Mucosa of descending colon (tissue), 3 donors: ENCODE data around the gene NDRG3. TPM values are rescaled to one million over a fixed set of nuclear protein-coding genes. Genes with fewer than 3 reads are reported as not detected.
A peak's percentile ranks its signal among the peaks of the same experiment; 100 is the strongest.

Experiments
- ATAC-seq: fragments of 200-7000 bp; cut with Tn5 transposase; one replicate; pipeline ENCODE4 v1.9.1; 2020; ENCODE audit warnings: mild to moderate bottlenecking, moderate library complexity
- DNase-seq, 3 donors: peaks; one replicate each; pipeline ENCODE4 v3.0.0-alpha.2; 2020
- H3K36me3 ChIP-seq: fragments of 200-600 bp; one replicate; pipeline ENCODE4 v1.8.0; 2021; ENCODE audit warnings: low read depth, mild to moderate bottlenecking
- H3K4me1 ChIP-seq: fragments of 200-600 bp; one replicate; pipeline ENCODE4 v1.8.0; 2021; ENCODE audit warnings: low read depth, mild to moderate bottlenecking
- H3K4me3 ChIP-seq: fragments of 200-600 bp; one replicate; pipeline ENCODE4 v1.8.0; 2021; ENCODE audit warnings: mild to moderate bottlenecking
- H3K9me3 ChIP-seq: fragments of 200-600 bp; one replicate; pipeline ENCODE4 v1.8.0; 2021; ENCODE audit warnings: mild to moderate bottlenecking
- CTCF ChIP-seq: fragments of 200-600 bp; IDR thresholded peaks from one replicate; pipeline ENCODE4 v1.8.0; 2022; ENCODE audit warnings: antibody characterized with exemption, mild to moderate bottlenecking
- intact Hi-C, 2 donors: fragments of 100-400 bp; cut with DNase I in 1 of 2; cut with micrococcal nuclease in 1 of 2; formaldehyde crosslinking; loops; one replicate each; pipeline versions ENCODE4 v1.11.0 to v1.11.1; 2022; cut with DNase I, micrococcal nuclease
- total RNA-seq, 3 donors: library from RNA; stranded (reverse); fragmentation: NEBNext Ultra II Directional in 2 of 3; extraction: Animal tissue kit (Norgen Biotek cat#: 25700) in 2 of 3; gene quantifications; one replicate each; pipeline versions ENCODE4 v1.2.1 to v1.2.4, GENCODE V29; 2021 to 2023
- donor health status: DM: no; HTN: no; CAD: no; lungs with moderate emphysema.
- donor health status: DM: no; HTN: no; CAD: no.
- donor health status: DM: no; HTN: yes; CAD: no.

Gene NDRG3
- total RNA-seq, 3 donors from 2014 or later = 23.5 to 50.9 (median 26.1) TPM

DNA sequence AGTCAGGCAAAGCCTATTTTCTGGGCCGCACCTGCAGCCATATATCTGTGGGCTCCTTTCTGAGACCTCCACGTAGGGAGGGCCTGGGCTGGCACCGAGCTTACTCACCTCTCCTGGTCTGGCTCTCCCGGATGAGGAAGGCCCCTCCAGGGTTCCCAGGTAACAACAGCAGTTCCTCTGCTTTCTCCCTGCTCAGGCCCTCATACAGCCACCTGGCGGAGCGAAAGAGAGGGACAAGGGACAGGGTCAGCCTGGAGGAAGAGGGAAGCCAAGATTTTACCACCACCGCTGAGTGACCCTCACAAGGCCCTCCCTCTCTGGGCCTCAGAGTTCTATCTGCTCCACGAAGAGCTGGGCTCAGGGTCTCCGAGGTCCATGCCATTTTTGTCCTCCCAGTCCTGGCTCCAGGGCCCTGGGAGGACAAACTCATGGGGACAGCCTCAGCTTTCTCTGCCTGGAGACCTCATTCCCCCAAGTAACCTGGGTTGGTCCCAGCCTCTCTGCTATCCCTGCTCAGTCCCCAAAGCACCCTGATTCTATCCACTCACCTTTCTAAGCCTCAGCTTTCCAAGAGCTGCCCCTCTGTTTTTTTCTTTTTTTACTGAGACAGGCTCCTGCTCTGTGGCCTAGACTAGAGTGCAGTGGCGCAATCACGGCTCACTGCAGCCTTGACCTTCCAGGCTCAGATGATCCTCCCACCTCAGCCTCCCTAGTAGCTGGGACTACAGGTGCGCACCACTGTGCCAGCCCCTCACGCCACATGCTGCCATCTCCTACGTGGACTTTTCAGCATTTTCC lies 113.2 kb downstream of the NDRG3 start:
- Histone ChIP-seq H3K4me3 (no peak overlapping the region), H3K9me3 (no peaks in the 10 kb centered on the region), H3K4me1 (no peaks in the 10 kb centered on the region), H3K36me3 (no peaks in the 10 kb centered on the region)
- DNase-seq (no peak), ATAC-seq (no peak)
- no peak for TF ChIP-seq CTCF
- intact Hi-C loops = no loop called here

- ATAC-seq (no peak), DNase-seq (no peak)
- no peak for TF ChIP-seq CTCF
- intact Hi-C loops = no loop called here
- no peak overlapping the region for H3K4me3 ChIP-seq
- H3K36me3 ChIP-seq = no peaks in the 10 kb centered on the region
- no peaks in the 10 kb centered on the region for H3K9me3 ChIP-seq
- no peaks in the 10 kb centered on the region for H3K4me1 ChIP-seq
Observed at GRCh38 chr20:36632147-36632486, 113.8 kb downstream of the NDRG3 start.

GRCh38 chr20:36631646-36632045 lies 114.2 kb downstream of the NDRG3 start:
- no peaks in the 10 kb centered on the region for H3K4me1 ChIP-seq
- TF ChIP-seq CTCF = no peak
- H3K36me3 ChIP-seq = no peaks in the 10 kb centered on the region
- no peak overlapping the region for H3K4me3 ChIP-seq
- H3K9me3 ChIP-seq = no peaks in the 10 kb centered on the region
- intact Hi-C loops = no loop called here
- no peak for ATAC-seq
- DNase-seq = no peak

GRCh38 chr20:36629719-36630681 lies 115.9 kb downstream of the NDRG3 start:
- no peak overlapping the region for H3K4me3 ChIP-seq
- ATAC-seq = peak; percentile 80
- DNase-seq = peak; percentile 32 to 71 (median 41)
- no peak for TF ChIP-seq CTCF
- H3K4me1 ChIP-seq = no peaks in the 10 kb centered on the region
- no peaks in the 10 kb centered on the region for H3K9me3 ChIP-seq
- no peaks in the 10 kb centered on the region for H3K36me3 ChIP-seq
- intact Hi-C loops = no loop called here

GRCh38 chr20:36628076-36628475 lies 117.8 kb downstream of the NDRG3 start:
- DNase-seq (no peak), ATAC-seq (no peak)
- no peak for TF ChIP-seq CTCF
- Histone ChIP-seq H3K4me1 (peaks cover 4% of the 10 kb centered on the region), H3K4me3 (no peak overlapping the region), H3K9me3 (no peaks in the 10 kb centered on the region), H3K36me3 (no peaks in the 10 kb centered on the region)
- intact Hi-C loops = no loop called here
